IMR-90 (cell line): Measurements from ENCODE around the gene TLL1. TPM values are rescaled to one million over a fixed set of nuclear protein-coding genes. Genes with fewer than 3 reads are reported as not detected.

Experiments
- ATAC-seq: fragments of 200-7000 bp; cut with Tn5 transposase; 2 replicates; pipeline ENCODE4 v1.9.1; 2020; ENCODE audit warnings: low read depth, mild to moderate bottlenecking, moderate library complexity
- BruUV-seq: library from RNA; stranded (reverse); fragments of 400-500 nt; replicated peaks from 2 replicates; lab custom pipeline; 2021; lab: Mats Ljungman, UMichigan
- CTCF ChIA-PET: fragments of 300-600 bp; formaldehyde crosslinking; extraction: SDS; loops from one replicate; lab custom pipeline; 2021; ENCODE audit warnings: antibody characterized with exemption; lab: Yijun Ruan, JAX
- POLR2A ChIA-PET: fragments of 300-600 bp; sonication (Branson Sonifier 250); formaldehyde crosslinking; loops from one replicate; lab custom pipeline; 2022; ENCODE audit warnings: antibody characterized with exemption; ENCODE audit not compliant: unreplicated experiment; lab: Charles Lee
- DNase-seq: peaks from one replicate; pipeline ENCODE4 v3.0.0; 2013
- H2AFZ ChIP-seq: replicated peaks from 2 replicates; pipeline ENCODE3; 2013; ENCODE audit warnings: low read length, mild to moderate bottlenecking; ENCODE audit not compliant: poor library complexity
- H2AK5ac ChIP-seq: 2 replicates; pipeline ENCODE4 v1.6.1; 2013; ENCODE audit warnings: low read depth, low read length, inconsistent platforms
- H2AK9ac ChIP-seq: replicated peaks from 2 replicates; pipeline ENCODE3; 2013; ENCODE audit warnings: mild to moderate bottlenecking, low read depth, low read length, moderate library complexity; ENCODE audit not compliant: poor library complexity
- H2BK120ac ChIP-seq: 2 replicates; pipeline ENCODE4 v1.6.1; 2013; ENCODE audit warnings: low read depth, low read length, inconsistent platforms
- H2BK15ac ChIP-seq: 3 replicates; pipeline ENCODE4 v1.6.1; 2013; ENCODE audit warnings: low read depth, low read length, inconsistent platforms
- H2BK20ac ChIP-seq: 2 replicates; pipeline ENCODE4 v1.6.1; 2013; ENCODE audit warnings: low read depth, mild to moderate bottlenecking, inconsistent platforms, low read length, moderate library complexity
- H2BK5ac ChIP-seq: 2 replicates; pipeline ENCODE4 v1.6.1; 2013; ENCODE audit warnings: mild to moderate bottlenecking, low read depth, low read length, inconsistent platforms; ENCODE audit not compliant: poor library complexity, severe bottlenecking
- H3K14ac ChIP-seq: replicated peaks from 2 replicates; pipeline ENCODE4 v1.6.1; 2013; ENCODE audit warnings: low read depth, low read length, inconsistent platforms
- H3K18ac ChIP-seq: 2 replicates; pipeline ENCODE4 v1.6.1; 2013; ENCODE audit warnings: low read depth, low read length, control low read depth
- H3K23ac ChIP-seq: 2 replicates; pipeline ENCODE4 v1.6.1; 2013; ENCODE audit warnings: low read depth, low read length, inconsistent platforms
- H3K27ac ChIP-seq: 2 replicates; pipeline ENCODE4 v1.5.1; 2013; ENCODE audit warnings: mild to moderate bottlenecking, control low read depth, low read length; ENCODE audit not compliant: insufficient read depth
- H3K27me3 ChIP-seq: 2 replicates; pipeline ENCODE4 v1.6.1; 2013; ENCODE audit warnings: low read length; ENCODE audit not compliant: control insufficient read depth, insufficient read depth
- H3K36me3 ChIP-seq: 2 replicates; pipeline ENCODE4 v1.6.1; 2013; ENCODE audit warnings: low read length, mixed read lengths; ENCODE audit not compliant: control insufficient read depth, insufficient read depth
- H3K4ac ChIP-seq: 2 replicates; pipeline ENCODE4 v1.6.1; 2013; ENCODE audit warnings: low read depth, low read length, inconsistent platforms
- H3K4me1 ChIP-seq: 2 replicates; pipeline ENCODE4 v1.6.1; 2013; ENCODE audit warnings: low read length, mixed read lengths; ENCODE audit not compliant: control insufficient read depth, insufficient read depth
- H3K4me2 ChIP-seq: 2 replicates; pipeline ENCODE4 v1.6.1; 2013; ENCODE audit warnings: low read depth, mild to moderate bottlenecking, control low read depth, low read length, moderate library complexity
- H3K4me3 ChIP-seq: 2 replicates; pipeline ENCODE4 v1.5.1; 2013; ENCODE audit warnings: low read depth, mild to moderate bottlenecking, control low read depth, low read length, moderate library complexity; ENCODE audit not compliant: insufficient read depth
- H3K56ac ChIP-seq: 2 replicates; pipeline ENCODE4 v1.6.1; 2013; ENCODE audit warnings: low read length, inconsistent platforms; ENCODE audit not compliant: insufficient read depth; ENCODE audit errors: extremely low read depth
- H3K79me1 ChIP-seq, 2 experiments: 2 replicates each; pipeline ENCODE4 v1.6.1; 2013; ENCODE audit warnings: low read length in 2 of 2, inconsistent platforms in 1 of 2, low read depth in 1 of 2
- H3K9ac ChIP-seq: 2 replicates; pipeline ENCODE4 v1.6.1; 2013; ENCODE audit warnings: low read depth, low read length, control low read depth
- H3K9me1 ChIP-seq: 2 replicates; pipeline ENCODE4 v1.6.1; 2013; ENCODE audit warnings: low read length, inconsistent platforms; ENCODE audit not compliant: insufficient read depth
- H3K9me3 ChIP-seq: 2 replicates; pipeline ENCODE4 v1.6.1; 2013; ENCODE audit warnings: low read length; ENCODE audit not compliant: control insufficient read depth, insufficient read depth
- H4K20me1 ChIP-seq: 2 replicates; pipeline ENCODE4 v1.6.1; 2013; ENCODE audit warnings: low read length, inconsistent platforms; ENCODE audit not compliant: insufficient read depth
- H4K5ac ChIP-seq: 2 replicates; pipeline ENCODE4 v1.6.1; 2013; ENCODE audit warnings: mild to moderate bottlenecking, low read depth, low read length, control low read depth
- H4K8ac ChIP-seq, 2 experiments: 2 replicates each; pipeline ENCODE4 v1.6.1; 2013; ENCODE audit warnings: low read depth in 2 of 2, low read length in 2 of 2, control low read depth in 1 of 2, inconsistent platforms in 1 of 2
- H4K91ac ChIP-seq: 2 replicates; pipeline ENCODE4 v1.6.1; 2013; ENCODE audit warnings: low read depth, low read length, inconsistent platforms; ENCODE audit not compliant: insufficient read depth
- BHLHE40 ChIP-seq: fragments of 150-350 bp; IDR thresholded peaks from 2 replicates; pipeline ENCODE4 v1.6.1; 2016; ENCODE audit warnings: mild to moderate bottlenecking, low read depth, low read length
- CEBPB ChIP-seq: IDR thresholded peaks from 2 replicates; pipeline ENCODE4 v1.6.1; 2012; ENCODE audit warnings: low read depth, low read length, improper control_type of control experiment
- MAFK ChIP-seq: IDR thresholded peaks from 2 replicates; pipeline ENCODE4 v1.6.1; 2012; ENCODE audit warnings: low read depth, low read length, improper control_type of control experiment
- NFE2L2 ChIP-seq: fragments of 150-350 bp; IDR thresholded peaks from 2 replicates; pipeline ENCODE4 v1.6.1; 2016; ENCODE audit warnings: low read depth, mild to moderate bottlenecking, low read length
- WGBS, 2 experiments: methylation state at CpG; one replicate each; pipeline versions ENCODE4 v1.1.5 to v1.1.7; 2013; ENCODE audit warnings: missing lambda C conversion rate in 2 of 2; ENCODE audit not compliant: insufficient read length in 1 of 2; ENCODE audit errors: extremely low coverage in 2 of 2; 5-methylcytosine and 5-hydroxymethylcytosine counted together
- dilution Hi-C: fragments of 300-500 bp; cut with HindIII; formaldehyde crosslinking; loops from one replicate; pipeline ENCODE4 v1.14.3; 2018; ENCODE audit warnings: low sequenced_read_pairs; ENCODE audit not compliant: unreplicated experiment
- in situ Hi-C: fragments of 300-500 bp; cut with MboI; formaldehyde crosslinking; loops from 3 replicates; pipeline ENCODE4 v1.14.3; 2019; ENCODE audit warnings: low sequenced_read_pairs, inconsistent platforms, mixed read lengths
- intact Hi-C: fragments of 100-400 bp; cut with micrococcal nuclease; formaldehyde crosslinking; loops from 2 replicates; pipeline ENCODE4 v1.10.0; 2022
- polyA plus RNA-seq, 3 experiments: library from polyadenylated mRNA; depleted of rRNA; stranded (reverse); fragments of >200 nt; gene quantifications; 2 replicates each; pipeline ENCODE4 v1.2.3, GENCODE V29; 2012; ENCODE audit warnings: low replicate concordance in 1 of 3
- total RNA-seq: library from RNA; depleted of rRNA; stranded (reverse); fragments of >200 nt; gene quantifications from 2 replicates; pipeline ENCODE4 v1.2.3, GENCODE V29; 2012

The TLL1 gene
- total and polyA plus RNA-seq, 2 of the 4 experiments (the other 2 are of a cell fraction), result not detected

DNA sequence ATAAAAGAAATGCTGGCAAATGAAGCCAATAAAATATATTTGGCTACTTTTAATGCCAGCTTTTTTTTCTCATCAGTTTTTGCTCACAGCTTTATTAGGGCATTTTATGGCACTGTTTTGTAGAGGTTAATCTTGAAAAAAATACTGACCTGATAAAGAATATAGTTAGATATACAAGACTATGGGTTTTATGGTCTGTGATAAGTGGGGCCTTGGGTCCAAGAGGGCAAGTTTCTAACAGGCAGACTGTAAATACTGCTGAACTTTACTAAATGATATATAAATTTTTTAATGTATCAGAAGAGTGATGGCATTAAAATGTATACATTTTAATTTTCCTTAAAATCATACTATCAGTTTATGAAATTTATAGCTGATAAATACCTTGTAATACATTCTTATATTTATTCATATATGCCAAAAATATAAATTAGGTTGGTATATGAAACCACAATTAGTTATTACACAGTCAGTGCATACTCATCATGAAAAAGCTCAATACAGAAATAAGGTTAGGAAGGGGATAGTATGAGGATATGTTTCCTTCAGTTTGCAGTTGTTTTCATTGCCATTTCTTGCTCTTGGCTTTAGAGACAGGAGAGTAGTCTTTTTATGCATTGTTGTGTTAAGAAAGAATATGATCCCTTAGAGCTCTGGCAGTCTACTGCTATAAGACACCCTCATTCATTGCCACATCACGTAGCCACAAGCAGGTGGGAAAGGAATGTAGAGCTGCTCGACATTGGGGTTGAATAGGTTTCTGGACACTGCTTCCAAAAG lies 146.6 kb downstream of the TLL1 start:
- TF ChIP-seq NFE2L2 (no peak), MAFK (no peak), BHLHE40 (no peak), CEBPB (no peak)
- Histone ChIP-seq H2BK15ac (no peak overlapping the region), H4K91ac (no peak overlapping the region), H3K9ac (no peak overlapping the region), H3K14ac (no peak overlapping the region), H3K27ac (no peak overlapping the region), H3K56ac (no peak overlapping the region), H3K23ac (no peak overlapping the region), H3K27me3 (no peaks in the 10 kb centered on the region), H2AK9ac (no peak overlapping the region), H3K18ac (no peak overlapping the region), H3K79me1 (no peaks in the 10 kb centered on the region), H2BK120ac (no peak overlapping the region), H3K4ac (no peak overlapping the region), H3K4me2 (no peak overlapping the region), H3K36me3 (no peaks in the 10 kb centered on the region), H4K8ac (no peak overlapping the region), H4K5ac (no peak overlapping the region), H2AFZ (no peak overlapping the region), H4K20me1 (no peaks in the 10 kb centered on the region), H2BK5ac (no peak overlapping the region), H3K4me3 (no peak overlapping the region), H3K9me3 (peaks cover 6% of the 10 kb centered on the region; the same call in 1 of the 2 replicates), H2BK20ac (no peak overlapping the region), H2AK5ac (no peak overlapping the region), H3K9me1 (no peaks in the 10 kb centered on the region), H3K4me1 (no peaks in the 10 kb centered on the region)
- dilution Hi-C loops, result no loop called here
- no TSS peak for BruUV-seq
- CTCF ChIA-PET, result interaction anchor here (0.6 to 1.2 kb wide), 2 partner anchors 16 to 539 kb away, joined by 3 to 4 read pairs; no protein-coding TSS in a partner anchor
- DNase-seq (no peak), ATAC-seq (no peak)
- in situ Hi-C loops, result no loop called here
- intact Hi-C loops, result no loop called here
- POLR2A ChIA-PET, result no interaction called here
- no CpG with 5 or more reads among the region's 2 CpGs for WGBS, 2 experiments
